Loucy (cell line): Measurements from ENCODE around the gene SIK1.

ENCODE experiments used
- CTCF ChIP-seq: fragments of 200-600 bp; sonication (generic); conservative IDR thresholded peaks from 2 replicates; pipeline ENCODE4 v1.5.1; 2014; ENCODE audit warnings: mild to moderate bottlenecking, antibody characterized with exemption, low read length
- EZH2phosphoT487 ChIP-seq: fragments of 200-600 bp; IDR thresholded peaks from 2 replicates; pipeline ENCODE4 v1.6.1; 2018; ENCODE audit warnings: antibody characterized with exemption, mild to moderate bottlenecking, moderate library complexity, borderline replicate concordance

- TF ChIP-seq CTCF, result no peak
- TF ChIP-seq EZH2phosphoT487, result no peak
Observed at GRCh38 chr21:43375837-43376477, 51.0 kb downstream of the SIK1 start.
